KOPT-K1 (cell line): ENCODE results near the gene TP63.

Experiments
- H3K27ac ChIP-seq: fragments of 200-600 bp; sonication (generic); 2 replicates; pipeline ENCODE4 v1.5.1; 2016; ENCODE audit warnings: antibody characterized with exemption, mild to moderate bottlenecking, low read depth, low read length; ENCODE audit not compliant: poor library complexity, severe bottlenecking
- H3K36me3 ChIP-seq: fragments of 200-600 bp; sonication (generic); 2 replicates; pipeline ENCODE4 v1.5.1; 2017; ENCODE audit warnings: antibody characterized with exemption, mild to moderate bottlenecking, low read length, moderate library complexity; ENCODE audit not compliant: insufficient read depth
- H3K9me3 ChIP-seq: fragments of 200-600 bp; sonication (generic); 2 replicates; pipeline ENCODE4 v1.5.1; 2017; ENCODE audit warnings: antibody characterized with exemption, low read length, mild to moderate bottlenecking; ENCODE audit not compliant: insufficient read depth, poor library complexity, severe bottlenecking

Gene TP63

DNA sequence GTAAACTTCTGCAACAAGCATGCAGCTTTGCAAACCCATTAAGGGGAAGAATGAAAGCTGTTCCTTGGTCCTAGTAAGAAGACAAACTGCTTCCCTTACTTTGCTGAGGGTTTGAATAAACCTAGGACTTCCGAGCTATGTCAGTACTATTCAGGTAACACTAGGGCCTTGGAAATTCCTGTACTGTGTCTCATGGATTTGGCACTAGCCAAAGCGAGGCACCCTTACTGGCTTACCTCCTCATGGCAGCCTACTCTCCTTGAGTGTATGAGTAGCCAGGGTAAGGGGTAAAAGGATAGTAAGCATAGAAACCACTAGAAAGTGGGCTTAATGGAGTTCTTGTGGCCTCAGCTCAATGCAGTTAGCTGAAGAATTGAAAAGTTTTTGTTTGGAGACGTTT, 265.3 kb downstream of the TP63 start:
- Histone ChIP-seq H3K9me3 (no peaks in the 10 kb centered on the region), H3K27ac (no peak overlapping the region), H3K36me3 (no peaks in the 10 kb centered on the region)

DNA sequence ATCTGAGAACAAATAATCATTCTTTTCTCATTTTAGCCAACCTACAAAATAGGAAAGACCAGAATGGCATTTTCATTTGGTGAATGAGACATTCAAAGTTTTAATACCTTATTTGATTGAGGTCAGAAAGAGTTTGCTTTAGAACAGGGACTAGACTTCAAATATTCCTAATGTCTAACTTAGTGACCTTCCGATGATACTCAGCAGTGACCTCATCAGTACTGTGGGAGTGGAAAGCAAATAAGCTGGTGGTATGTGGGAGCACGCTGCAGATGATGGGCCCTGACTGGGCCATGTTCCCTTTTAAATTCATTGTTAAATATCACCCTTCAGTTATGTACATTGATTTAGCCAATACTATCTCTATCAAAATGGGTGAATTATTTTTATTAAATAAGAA, 266.2 kb downstream of the TP63 start:
- H3K36me3 ChIP-seq, result no peaks in the 10 kb centered on the region
- no peaks in the 10 kb centered on the region for H3K9me3 ChIP-seq
- H3K27ac ChIP-seq, result no peak overlapping the region

DNA sequence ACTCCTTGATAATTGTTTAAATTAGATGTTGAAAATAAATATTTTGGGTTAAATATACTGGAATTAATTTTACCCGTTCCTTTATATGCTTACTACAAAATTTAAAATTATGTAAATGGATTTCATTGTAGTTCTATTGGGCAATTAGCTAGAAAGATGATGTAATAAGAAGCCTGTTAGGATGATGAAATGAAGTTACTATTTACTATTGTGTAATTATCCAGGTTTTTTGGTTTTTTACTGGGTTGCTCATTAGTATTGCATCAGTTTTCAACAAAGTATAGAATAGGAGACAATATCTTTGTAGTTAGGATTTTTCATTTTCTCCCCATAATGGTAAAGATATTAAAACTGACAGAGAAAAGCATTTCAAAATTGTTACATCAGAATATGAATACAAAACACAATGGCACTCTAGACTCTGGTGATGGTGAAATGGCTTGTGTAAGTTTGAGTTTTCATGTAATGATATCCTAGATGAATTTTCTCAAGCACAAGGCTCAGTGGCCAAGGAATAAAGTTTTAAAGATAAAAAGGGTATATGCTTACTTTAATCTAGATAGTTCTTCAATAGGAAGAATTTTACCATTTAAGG, 267.5 kb downstream of the TP63 start:
- no peaks in the 10 kb centered on the region for H3K36me3 ChIP-seq
- no peak overlapping the region for H3K27ac ChIP-seq
- H3K9me3 ChIP-seq, result no peaks in the 10 kb centered on the region

DNA sequence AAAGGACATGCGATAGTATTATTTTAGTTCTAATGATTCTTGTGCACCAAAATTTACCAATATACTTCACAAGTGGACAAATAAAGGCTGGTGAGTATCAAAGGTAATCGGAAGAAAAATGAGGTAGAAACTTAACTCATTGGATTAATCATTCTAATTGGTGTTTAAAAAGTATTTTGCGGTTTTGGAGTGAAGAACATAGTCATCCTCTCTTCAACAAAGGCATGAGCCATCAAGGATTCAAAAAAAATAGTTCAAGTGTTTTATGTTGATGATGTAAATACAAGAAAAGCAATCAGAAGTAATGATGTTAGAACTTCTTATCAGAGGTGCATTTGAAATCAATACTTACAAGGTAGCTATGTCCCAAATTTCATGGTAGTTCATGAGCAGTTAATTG, 268.0 kb downstream of the TP63 start:
- no peaks in the 10 kb centered on the region for H3K36me3 ChIP-seq
- H3K9me3 ChIP-seq, result no peaks in the 10 kb centered on the region
- no peak overlapping the region for H3K27ac ChIP-seq

DNA sequence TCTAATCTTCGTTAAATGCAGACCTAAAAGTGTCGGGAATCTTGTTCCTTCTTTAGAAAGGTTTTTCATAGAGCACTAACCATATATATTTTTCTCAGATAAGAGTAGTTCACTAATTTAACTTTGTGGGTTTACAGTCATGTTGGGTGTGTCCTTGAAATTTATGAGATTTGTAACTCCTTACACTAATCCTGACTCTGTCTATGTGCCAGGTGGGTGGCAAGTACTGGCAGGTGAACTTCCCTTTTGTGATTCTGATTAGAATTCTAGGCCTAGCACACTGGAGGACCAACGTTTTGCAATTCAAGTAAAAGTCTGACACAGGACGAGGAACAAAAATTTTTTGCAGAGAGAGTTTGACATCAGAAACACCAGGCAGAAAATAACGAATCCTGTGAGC, 269.4 kb downstream of the TP63 start:
- H3K27ac ChIP-seq, result no peak overlapping the region
- no peaks in the 10 kb centered on the region for H3K9me3 ChIP-seq
- H3K36me3 ChIP-seq, result no peaks in the 10 kb centered on the region

DNA sequence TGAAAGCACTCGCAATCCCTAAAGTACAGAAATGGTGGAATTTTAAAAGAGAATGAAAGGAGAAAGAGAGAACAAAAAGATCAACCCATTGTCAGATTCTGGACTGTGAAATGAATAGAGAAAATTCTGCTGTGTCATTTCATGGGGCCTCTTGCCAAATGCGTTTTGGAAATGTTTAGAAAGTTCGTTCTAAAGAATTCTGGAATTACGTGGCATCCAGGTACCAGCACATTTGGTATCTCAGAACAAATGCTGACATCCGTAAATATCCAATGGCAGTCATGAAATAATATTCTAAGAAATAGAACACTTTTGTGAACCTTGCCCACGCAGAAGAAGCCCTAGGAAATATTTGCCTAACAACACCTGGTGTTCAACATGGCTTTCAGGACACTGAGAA, 270.3 kb downstream of the TP63 start:
- no peaks in the 10 kb centered on the region for H3K36me3 ChIP-seq
- H3K27ac ChIP-seq, result no peak overlapping the region
- no peaks in the 10 kb centered on the region for H3K9me3 ChIP-seq

DNA sequence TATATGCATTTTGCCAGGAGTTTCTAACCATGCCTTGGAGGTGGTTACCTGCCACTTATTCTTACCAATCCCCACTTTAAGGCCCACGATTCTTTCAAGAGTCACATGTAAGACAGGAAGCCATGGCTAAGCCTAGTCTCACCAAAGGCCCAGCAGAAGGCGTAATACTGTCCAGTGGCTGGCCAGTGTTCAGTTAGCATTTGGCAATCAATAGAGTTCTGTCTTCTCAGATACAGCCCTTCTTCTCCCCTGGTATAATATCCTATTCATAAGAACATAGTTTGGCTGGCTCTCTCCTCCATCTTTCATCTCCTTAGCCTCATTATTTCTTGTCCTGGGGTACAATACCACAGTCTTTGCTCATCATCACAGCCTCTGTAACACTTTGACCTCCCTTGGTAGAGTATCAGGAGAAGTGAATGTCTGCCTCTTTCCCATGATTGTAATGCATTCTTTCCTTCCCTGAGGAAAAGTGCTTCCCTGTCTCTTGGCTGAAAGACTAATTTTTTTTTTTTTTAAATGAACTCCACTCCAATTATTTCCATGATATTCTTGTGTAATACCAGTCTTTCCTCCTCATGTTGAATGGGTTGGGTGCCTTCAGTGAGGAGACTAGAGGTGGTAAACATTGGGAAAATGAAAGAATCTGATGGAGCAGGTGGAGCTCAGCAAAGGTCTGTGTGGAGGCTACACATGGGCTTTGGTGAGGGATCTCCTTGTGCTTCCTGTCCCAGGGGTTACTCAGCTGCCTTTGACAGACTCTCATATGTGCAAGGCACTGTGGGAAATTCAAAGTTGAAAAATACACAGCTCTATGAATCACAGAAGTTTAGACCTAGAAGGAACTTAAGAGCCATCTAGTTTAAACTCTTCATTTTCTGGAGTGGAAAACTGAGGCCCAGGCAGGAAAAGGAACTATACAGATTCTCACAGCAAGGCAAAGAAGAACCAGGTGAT, 271.3 kb downstream of the TP63 start:
- H3K9me3 ChIP-seq, result no peaks in the 10 kb centered on the region
- no peak overlapping the region for H3K27ac ChIP-seq
- H3K36me3 ChIP-seq, result no peaks in the 10 kb centered on the region

DNA sequence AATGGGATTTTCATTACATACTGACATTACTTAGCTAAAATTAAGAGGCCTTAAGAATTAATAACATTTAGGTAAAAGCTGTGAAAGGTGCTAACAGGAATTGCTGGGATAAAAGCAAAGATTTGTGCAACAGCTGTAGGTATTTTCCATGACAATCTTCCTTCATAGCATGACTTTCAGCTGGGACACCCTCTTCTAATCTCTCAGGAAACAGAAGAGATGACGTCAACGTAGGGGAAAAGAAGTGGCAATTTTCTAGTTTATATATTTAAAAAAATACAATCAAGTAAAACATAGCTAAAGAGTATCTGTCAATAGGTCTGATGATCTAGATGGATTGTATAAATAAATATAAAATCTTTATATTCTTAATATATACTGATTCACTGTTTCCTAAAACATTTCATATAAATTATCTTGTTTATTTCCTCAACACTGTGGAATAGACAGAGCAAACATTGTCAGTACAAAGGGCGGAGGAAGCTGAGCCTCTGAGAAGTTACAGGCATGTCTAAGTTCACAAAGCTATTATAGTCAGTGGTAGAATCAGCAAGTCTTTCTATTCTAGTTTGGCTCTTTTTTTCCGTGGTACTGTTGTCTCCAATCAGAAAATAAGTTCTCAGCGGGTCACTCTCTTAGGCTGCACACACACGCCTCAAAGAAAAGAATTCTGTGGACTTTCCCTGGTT, 272.5 kb downstream of the TP63 start:
- H3K36me3 ChIP-seq, result no peaks in the 10 kb centered on the region
- H3K27ac ChIP-seq, result no peak overlapping the region

DNA sequence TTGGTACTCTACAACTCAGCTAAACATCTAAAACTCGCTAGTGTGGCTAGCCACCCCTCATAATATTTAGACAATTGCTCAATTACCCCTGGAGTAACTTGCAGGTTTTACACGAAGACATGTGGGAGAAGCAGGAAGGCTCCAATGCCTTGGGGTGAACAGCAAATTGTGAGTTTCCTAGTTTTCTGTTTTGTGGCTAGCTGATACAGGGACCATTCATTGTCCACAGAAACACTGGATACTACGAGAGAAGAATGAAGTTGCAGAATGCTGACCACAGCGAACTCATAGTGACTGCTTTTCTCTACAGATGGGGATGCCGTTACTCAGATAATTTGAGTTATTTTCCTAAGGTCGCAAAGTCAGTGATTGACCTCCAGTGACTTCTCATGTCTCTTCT, 276.6 kb downstream of the TP63 start:
- no peak overlapping the region for H3K27ac ChIP-seq
- H3K36me3 ChIP-seq, result no peaks in the 10 kb centered on the region
- no peaks in the 10 kb centered on the region for H3K9me3 ChIP-seq

More for the DNA sequence above, 272.5 kb downstream of the TP63 start:
- no peaks in the 10 kb centered on the region for H3K9me3 ChIP-seq

DNA sequence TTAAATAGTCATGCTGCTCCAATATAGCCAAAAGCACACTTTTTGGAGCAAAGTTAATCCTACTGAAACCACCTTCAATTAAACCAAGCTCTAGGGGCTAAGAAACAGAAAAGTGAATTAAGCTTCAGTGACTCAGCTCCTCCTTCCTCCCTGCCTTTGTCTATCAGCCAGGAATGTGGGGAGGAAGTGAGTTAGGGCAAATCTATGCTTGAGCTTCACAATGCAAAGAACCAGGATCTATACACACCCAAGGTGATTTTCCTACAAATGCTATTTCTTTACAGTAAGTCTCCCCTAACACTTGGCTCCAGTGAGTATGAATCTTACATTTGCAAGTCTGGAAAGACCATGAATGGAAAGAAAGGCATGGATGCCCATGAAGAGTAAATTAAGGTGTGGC, 277.5 kb downstream of the TP63 start:
- no peaks in the 10 kb centered on the region for H3K9me3 ChIP-seq
- H3K27ac ChIP-seq, result no peak overlapping the region
- H3K36me3 ChIP-seq, result no peaks in the 10 kb centered on the region

DNA sequence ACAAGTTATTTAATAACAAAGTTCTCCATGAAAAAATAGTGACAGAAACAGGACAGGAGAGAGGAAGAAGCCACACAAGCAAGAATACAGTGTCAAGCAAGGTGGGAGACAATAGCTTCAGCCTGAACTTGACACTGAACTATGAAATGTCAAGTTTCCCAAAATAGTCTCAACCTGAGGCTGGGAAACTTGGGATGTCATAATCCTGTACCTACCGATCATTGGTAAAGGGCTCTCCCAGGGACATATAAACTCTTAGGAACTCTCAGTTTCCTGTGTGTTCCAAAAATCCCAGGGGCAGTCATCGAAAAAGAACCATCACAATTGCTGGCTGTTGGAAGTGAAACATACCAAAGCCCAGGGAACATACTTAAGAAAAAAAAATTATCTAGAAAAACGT, 277.9 kb downstream of the TP63 start:
- Histone ChIP-seq H3K36me3 (no peaks in the 10 kb centered on the region), H3K27ac (no peak overlapping the region), H3K9me3 (no peaks in the 10 kb centered on the region)

DNA sequence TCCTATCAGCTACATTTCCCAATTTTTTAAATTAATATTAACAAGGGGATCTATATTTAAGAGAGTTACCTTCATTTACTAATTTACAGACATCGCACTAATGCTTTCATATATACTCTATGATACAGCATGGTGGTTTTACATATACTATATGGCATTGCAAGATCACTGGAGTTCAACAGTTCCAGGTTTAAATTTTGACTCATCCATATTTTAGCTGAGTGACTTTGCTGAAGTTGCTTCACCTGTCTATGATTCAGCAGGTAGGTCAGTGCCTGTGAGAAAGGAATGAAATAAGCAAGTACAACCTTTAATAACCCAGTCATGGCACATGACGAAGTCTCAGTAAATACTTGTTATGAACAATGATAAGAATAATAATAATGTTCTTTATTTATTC, 278.4 kb downstream of the TP63 start:
- Histone ChIP-seq H3K27ac (no peak overlapping the region), H3K36me3 (no peaks in the 10 kb centered on the region), H3K9me3 (no peaks in the 10 kb centered on the region)

DNA sequence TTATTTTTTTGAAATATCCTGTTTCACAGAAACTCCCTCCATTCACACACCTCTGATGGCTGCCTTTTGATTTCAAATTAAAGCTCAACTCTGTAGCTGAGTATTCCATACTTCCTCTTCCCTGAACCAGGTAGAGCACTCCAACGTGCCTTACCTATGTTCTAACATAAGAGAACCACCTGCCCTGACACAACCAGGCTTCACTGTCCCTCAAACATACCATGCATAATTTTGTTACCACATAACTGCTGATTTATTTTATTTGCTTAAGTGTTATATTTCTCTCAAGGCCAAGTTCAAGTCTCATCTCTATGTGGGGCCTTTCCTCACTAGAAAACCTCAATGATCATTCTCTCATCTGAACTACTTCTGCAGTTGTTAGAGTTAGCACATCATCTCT, 279.8 kb downstream of the TP63 start:
- Histone ChIP-seq H3K27ac (no peak overlapping the region), H3K9me3 (no peaks in the 10 kb centered on the region), H3K36me3 (no peaks in the 10 kb centered on the region)

DNA sequence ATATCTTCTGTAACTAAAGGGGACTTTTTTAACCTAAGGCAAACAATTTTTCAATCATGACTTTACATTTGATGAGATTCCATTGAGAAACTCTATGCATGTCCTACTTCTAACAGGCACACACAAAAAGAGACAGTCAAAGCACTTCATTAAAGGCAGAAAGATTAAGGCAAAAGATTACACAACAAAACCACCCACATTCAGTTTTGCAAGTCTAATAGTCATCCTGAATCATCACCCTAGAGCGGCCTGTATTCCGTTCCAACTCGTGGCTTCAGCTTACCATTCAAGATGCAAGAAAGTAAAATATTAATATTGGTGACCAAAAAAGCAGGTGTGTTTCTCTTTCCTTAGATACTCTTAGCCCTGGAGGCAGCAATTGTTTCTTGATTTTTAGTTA, 283.6 kb downstream of the TP63 start:
- H3K9me3 ChIP-seq, result no peaks in the 10 kb centered on the region
- H3K27ac ChIP-seq, result no peak overlapping the region
- no peaks in the 10 kb centered on the region for H3K36me3 ChIP-seq

DNA sequence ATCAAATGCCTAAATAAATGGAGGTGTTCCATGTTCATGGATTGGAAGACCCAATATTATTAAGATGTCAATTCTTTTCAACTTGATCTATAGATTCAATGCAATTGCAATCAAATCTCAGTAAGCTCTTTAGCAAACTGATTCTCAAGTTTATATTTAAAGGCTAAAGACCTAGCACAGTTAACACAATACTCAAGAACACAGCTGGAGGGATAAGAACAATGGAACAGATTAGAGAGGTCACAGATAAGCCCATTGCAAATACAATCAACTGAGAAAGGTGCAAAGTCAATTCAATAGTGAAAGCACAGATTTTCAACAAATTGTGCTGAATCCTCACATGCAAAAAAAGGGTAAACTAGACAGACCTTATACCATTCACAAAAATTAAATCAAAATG, 290.6 kb downstream of the TP63 start:
- Histone ChIP-seq H3K27ac (no peak overlapping the region), H3K9me3 (no peaks in the 10 kb centered on the region), H3K36me3 (no peaks in the 10 kb centered on the region)
